ENCODE results near the gene SBF2.

SBF2 gene

DNA sequence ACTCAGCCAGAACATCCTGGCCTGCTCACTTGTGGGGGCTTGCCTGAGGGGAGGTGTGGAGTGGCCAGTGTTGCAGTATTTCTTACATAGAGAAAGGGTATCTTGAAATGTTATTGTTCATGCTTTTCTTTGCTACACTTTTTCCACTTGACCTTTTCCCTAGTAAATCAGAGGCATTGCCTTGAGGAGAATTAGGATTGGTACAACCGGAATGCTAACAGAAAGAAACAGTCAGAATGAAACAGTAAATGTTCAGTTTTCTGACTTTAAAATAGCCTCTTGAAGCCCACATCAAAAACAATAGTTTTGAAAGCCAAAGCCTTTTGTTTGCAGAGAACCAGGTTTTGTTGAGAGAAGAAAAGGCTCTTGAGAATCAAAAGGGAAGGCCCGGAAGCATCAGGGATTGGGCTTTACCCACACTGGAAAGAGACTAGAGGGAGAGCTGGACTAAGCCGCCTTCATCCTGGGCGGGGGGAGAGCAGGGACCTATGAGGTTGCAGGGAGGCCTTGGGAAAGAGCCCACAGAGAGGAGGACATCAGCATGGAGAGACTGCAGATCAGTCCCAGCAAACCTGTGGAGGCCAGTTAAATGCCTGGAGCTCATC lies 23.2 kb upstream of the SBF2 start:
- DNase-seq: peak; percentile 60

DNA sequence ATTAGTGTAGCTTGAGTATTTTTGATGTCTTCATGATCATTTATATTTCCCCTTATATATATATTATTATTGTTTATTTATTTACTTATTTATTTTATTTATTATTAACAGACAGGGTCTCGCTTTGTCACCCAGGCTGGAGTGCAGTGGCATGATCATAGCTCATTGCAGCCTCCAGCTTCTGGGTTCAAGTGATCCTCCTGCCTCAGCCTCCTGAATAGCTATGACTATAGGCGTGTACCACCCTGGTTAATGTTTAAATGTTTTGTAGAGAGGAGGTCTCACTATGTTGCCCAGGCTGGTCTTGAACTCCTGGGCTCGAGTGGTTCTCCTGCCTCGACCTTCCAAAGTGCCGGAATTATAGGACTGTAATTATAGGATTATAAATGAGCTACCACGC lies 21.1 kb upstream of the SBF2 start:
- no peak for DNase-seq

DNA sequence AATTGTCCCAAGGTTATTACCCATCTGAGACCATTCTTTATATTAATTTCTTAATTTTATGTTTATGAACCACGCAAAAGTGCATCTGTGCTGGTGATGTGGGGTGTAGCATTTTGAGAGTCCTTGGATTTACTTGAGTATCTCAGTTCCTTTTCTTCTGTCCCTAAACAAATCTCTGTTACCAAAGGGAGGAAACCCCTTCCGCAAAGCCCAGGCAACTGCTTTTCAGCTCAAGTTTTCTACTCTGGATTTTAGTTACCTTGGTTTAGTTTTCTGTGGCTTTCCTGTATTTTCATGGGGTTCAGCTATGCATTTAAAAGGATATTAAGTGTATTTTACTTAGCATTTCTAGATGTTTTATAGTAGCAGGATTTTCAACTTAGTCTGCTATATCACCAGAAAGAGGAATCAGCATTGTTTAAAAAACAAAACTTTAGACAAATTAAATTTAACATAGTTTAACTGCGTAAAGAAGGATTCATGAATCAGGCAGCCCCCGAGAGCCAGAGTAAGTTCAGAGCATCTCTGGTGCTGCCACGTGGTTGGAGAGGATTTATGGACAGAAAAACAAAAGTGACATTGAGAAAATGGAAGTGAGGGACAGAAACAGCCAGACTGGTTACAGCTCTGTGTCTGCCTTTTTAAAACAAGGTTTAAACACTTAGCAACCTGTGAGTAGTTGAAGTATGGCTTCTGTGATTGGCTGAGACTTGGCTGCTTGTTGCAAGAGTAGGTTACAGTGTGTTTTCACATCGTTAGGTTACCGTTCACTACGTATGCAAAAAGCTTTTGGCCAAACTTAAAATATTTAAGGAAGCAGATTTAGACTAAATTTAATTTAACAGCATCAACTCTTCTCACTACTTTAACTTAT lies 20.4 kb upstream of the SBF2 start:
- DNase-seq: peak; percentile 87

DNA sequence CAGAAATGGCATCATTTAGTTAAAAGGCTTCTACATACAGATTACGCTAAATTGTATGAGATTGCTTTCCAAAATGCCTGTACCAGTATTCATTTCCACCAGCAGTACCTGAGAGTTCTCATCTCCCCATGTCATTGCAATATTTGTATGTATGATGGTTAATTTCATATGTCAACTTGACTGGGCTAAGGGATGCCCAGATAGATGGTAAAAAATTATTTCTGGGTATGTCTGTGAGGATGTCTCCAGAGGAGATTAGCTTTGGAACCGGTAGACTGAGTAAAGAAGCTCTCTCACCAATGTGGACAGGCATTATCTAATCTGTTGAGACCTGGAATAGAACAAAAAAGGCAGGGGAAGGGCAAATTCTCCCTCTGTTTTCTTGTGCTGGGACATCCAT lies 17.8 kb upstream of the SBF2 start:
- no peak for DNase-seq

DNA sequence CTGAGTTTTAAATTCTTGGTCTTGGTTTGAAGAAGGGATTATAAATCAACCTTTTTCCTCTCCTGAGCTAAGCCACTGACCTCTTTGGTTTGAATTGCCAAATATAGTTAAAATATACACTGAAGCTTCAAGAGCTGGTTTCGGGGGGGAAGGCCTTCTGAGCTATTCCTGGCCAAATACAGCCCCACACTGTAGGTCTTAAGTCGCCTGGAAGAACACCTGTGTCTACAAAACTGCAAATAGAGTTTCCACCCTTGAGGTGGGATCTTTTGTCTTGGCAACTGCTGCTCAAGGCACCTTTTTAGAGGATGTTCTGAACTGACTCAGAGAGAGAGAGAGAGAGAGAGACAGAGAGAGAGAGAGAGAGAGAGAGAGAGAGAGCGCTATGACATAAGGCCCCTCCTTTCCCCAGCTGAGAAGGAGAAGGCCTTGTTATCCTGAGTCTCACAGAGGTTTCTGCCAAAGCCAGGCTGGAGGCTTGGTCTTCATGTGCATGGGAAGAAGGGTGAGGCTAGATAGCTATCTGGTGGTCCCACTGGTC lies 16.4 kb upstream of the SBF2 start:
- no peak for DNase-seq

DNA sequence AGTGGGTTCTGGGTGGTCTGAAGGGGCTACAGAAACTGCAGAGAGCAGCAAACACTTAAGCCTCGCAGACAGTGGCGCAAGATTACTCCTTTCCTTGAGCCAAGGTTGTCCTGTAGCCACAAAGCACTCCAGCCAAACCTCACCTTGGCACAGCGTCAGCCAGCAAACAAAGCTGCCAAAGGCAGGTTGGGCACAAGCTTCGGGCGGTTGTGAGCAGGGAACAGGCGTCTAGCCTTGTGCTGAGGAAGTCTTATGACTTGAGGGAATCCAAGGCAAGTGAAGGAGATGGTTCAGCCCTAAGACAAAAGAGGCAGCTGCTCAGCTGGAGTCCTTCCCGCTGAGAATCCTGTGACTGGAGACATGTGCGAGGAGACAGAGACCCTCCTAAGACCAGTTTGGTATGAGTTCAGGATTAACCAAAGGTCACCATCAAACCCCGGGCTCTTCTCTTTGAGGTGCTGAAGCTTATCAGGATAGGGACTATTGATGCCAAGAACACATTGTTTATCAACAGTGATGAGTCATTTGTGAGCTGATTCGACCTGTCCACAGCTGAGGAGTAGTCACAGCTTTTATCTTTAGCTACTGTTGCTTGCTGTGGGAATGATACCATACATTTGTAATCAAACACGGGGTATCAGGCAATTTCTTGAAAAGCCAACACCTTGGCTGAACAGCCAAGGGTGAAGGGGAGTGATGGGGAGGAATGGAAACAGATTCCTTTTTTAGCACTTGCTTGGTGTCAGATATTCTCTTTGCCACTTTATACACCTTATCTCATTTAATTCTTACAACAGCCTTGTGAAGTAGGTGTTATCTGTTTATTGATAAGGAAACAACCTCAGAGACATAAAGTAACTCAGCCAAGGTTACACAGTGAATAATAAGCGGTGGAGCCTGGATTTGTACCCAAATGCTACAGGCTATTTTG lies 15.4 kb upstream of the SBF2 start:
- peak; percentile 33 for DNase-seq

DNA sequence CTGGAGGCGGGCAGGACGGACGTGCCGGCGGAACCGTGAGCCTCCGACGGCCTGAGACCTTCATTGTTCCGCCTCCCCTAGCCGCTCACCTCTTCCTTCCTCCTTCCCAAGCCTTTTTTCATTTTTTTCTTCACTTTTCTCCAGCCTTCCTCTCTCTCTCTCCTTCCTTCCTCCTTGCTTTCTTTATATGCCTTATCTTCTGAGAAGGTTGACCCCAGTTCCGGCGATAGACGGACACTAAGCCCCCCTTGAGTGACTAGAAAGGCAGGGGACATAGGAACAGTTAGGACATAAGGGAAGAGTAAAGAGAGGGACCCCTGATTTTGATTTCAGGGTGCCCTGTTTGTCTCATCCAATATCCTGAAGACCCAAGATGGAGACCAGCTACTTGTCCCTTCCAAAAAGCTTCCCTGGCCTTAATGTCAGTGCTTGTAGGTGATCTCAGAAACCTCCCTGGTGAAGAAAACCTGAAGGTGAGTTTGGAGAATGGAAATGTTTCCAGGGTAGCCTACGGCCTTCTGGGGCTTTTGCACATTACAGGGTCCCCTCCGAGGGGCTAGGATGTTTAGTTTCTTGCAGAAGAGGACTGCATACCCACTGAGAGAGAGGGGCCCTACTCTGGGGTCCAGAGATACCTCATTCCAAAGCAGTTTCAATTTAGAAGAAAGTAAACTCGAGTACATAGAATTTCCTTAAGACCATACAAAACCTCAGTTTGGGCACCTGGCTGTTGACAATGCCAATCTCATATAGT lies 14.4 kb upstream of the SBF2 start:
- DNase-seq: no peak

DNA sequence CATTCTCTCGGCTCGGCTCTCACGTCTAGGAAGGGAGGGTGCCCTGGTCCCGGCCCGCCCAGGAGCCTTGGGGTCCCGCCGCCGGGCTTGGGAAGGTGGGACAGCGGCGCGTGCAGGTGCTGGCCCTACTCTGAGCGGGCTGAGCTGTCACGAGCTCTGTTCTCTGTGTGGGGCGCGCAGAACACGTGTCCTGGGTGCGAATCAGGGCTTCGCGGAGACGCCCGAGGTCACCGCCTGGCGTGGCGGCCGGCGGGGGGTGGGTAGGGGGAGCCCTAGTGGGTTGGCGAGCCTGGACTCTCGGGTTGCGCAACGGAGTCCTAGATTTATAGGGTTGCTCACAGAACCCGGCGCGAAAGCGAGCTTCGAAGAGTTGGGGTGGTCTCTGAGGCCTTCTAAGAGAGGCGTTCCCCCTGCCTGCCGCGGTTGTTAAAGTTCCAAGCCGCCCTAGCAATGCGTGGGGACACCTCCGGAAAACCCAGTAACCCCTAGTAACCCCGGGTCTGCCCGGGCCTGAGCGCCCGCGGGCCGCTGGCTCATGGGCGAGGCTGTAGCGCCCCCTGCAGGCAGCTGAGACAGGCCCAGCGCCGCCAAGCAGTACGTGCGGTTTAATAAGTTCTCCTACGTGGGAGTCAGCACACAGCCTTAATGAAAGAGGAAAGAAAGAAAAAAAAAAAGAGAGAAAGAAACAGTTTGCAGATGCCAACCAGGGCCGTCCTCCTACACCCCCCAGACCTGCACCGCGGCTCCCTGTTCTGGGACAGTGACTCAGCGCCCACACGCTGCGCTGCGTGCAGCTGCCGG lies 13.6 kb upstream of the SBF2 start:
- DNase-seq: peak; percentile 90

DNA sequence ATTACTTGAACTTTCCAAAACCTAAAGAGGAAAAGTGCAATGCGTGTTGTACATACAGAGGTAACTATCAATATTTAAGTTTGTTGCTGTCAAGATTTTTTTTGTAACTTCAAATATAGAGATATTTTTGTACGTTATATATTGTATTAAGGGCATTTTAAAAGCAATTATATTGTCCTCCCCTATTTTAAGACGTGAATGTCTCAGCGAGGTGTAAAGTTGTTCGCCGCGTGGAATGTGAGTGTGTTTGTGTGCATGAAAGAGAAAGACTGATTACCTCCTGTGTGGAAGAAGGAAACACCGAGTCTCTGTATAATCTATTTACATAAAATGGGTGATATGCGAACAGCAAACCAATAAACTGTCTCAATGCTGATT lies 13.0 kb upstream of the SBF2 start:
- no peak for DNase-seq

DNA sequence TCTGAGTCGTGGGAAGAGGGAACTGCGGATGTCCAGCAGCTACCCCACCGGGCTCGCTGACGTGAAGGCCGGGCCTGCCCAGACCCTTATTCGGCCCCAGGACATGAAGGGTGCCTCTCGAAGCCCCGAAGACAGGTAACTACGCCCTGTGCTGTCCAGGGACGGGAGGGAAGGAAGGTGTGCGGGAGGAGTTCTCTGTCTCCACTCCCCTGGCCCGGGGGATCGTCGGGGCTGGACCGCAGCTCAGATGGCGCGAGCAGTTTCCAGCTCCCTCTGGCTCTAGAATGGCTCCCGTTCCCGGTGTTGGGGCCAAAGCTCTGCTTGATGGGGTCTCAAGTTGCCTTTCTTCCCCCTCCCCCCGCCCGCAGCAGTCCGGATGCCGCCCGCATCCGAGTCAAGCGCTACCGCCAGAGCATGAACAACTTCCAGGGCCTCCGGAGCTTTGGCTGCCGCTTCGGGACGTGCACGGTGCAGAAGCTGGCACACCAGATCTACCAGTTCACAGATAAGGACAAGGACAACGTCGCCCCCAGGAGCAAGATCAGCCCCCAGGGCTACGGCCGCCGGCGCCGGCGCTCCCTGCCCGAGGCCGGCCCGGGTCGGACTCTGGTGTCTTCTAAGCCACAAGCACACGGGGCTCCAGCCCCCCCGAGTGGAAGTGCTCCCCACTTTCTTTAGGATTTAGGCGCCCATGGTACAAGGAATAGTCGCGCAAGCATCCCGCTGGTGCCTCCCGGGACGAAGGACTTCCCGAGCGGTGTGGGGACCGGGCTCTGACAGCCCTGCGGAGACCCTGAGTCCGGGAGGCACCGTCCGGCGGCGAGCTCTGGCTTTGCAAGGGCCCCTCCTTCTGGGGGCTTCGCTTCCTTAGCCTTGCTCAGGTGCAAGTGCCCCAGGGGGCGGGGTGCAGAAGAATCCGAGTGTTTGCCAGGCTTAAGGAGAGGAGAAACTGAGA lies 12.2 kb upstream of the SBF2 start:
- DNase-seq: no peak

DNA sequence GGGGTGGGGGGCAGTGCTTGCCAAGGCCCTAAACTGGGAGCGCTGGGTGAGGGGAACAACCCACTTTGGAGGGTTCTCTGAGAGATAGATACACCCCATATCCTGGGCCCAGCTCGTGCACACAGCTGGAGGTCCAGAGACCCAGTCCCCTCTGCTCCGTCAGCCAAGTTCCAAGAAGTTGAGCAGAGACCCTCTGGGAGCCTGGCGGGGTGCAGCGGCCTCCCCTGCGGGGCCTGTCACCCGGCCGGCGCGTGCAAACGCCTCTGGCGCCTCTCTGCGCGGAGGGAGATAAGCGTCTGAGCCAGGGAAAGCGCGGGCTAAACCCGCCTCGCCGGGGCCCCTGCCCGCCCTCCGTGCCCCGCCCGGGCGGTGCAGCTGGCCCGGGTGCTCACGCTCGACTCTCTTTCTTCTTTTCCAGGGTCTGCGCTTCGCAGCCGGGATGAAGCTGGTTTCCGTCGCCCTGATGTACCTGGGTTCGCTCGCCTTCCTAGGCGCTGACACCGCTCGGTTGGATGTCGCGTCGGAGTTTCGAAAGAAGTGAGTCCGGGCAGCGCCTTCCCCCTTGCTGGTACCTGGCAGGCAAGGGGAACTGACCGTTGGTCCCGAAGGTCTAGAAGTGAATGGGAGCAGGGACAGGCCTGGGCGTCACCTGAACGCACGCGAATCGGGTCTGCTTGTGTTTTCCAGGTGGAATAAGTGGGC lies 11.4 kb upstream of the SBF2 start:
- peak; percentile 33 for DNase-seq

DNA sequence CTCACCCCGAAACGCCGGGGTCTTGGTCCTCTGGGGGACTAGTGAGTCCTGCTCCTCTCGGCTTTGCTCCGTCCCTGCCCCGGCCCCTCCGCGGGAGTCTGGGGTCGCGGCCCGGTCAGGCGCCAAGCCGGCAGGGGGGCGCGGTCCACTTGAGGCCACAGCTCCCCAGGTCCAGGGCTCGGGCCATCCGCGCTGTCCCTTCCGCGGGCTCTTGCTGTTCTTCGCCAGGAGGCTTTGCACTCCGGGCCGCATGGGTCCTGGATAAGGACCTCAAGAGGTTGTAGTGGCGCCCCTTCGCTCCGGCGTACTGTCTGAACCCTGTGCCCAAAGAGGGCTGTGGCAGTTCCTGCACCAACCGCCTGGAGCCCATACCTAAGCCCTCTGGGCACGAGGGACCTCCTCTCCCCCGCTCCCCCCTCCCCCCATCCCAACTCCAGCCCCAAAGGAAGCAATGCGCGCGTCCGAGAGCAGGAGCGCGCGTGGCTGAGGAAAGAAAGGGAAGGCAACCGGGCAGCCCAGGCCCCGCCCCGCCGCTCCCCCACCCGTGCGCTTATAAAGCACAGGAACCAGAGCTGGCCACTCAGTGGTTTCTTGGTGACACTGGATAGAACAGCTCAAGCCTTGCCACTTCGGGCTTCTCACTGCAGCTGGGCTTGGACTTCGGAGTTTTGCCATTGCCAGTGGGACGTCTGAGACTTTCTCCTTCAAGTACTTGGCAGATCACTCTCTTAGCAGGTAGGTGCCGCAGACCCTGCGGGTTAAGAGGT lies 10.7 kb upstream of the SBF2 start, which contains the start of gene ADM:
TSS of gene ADM (plus strand) at position 579 of the 767 bp plus-strand sequence. CDS start 628 bp downstream, outside the sequence.
- DNase-seq: peak; percentile 93

DNA sequence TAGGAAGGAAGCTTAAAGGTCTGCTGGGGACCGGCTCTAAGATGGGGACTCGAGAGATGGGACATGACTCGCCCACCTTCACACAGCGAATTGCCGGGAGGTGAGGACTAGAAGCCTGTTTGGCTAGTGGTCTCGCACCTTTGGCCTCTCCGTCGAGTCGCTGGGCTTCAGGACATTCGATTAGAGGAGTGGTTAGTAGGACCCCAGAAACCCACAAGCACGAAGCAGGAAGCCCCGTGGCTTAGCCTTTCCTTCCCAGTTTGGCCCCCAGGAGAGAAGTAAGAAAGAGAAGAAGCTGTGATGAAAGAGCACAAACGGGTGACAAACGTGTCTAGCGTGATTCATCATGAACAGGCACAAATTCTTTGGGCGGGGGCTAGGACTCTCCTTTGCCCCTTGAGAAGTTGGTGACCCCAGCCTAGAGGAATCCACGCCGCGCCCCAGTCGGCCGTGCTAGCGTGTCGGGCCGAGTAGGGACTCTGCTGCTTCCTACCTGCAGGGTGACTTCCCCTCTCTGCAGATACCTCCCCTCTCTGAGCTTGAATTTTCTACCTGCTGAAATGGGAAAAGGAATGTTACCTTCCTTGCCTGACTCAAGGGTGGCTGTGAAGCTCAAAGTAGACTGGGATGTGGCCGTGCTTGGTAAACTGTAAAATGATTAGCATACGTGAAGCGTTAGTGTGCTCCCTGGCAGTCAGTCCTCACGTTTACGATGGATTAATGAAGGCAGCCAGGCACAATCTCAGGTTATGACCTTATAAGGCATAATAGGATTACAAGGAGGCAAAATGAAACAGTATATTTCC lies 9.7 kb upstream of the SBF2 start:
- peak; percentile 35 for DNase-seq

DNA sequence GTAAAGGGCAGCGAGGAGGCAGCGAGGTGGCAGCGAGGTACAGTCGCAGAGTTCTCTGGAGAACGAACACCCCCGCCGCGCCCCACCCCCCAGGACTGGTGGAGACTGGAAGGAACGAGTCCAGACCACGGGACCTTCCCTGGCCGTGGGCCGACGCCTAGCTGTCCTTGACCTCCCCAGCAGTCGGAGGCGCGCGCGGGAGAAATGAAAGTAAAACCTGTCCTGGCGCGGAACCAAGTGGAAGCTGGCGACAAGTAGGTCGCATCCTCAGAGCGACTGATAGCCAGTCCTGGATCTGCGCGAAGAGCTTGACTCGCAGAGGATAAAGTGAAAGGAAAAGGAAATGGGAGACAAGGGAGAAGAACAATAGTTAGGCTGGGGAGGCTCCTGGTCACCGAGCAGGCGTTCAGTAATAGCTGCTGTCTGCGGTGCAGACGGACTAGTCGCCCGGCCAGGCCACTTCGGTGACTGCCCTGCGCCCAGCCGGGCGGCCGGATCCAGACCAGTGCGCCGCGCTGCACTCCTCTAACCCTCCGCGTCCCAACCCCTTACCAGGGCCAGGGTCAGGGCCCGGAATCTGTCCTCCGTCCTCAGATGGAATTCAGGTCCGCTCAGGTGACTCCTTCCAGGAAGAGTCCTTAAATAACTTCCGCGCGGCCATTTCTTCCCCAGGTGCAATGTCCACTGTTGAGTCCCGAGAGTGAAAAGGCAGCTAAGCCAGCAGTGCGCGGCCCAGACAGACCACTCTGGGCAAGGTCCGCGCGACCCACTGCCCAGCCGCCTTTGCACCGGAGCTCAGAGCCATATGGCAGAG lies 8.9 kb upstream of the SBF2 start:
- DNase-seq: peak; percentile 77

DNA sequence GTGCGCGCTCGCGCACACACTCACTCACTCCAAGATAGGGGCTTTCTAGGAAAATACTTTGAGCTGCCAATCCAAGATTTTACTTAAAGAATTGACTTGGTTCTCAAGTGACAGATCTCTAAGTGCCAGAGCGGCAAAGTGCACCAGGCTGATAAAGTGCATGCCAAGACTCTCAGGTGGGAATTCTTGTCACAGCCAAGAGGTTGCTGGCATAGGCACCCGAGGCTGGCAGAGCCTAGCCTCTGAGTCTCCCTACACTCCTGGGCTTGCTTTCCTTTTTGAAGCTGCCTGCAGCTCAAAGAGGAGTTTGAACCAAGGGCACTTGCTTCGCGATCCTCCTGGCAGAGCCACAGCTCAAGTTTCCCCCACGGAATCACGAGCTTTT lies 8.3 kb upstream of the SBF2 start:
- DNase-seq: peak; percentile 50

DNA sequence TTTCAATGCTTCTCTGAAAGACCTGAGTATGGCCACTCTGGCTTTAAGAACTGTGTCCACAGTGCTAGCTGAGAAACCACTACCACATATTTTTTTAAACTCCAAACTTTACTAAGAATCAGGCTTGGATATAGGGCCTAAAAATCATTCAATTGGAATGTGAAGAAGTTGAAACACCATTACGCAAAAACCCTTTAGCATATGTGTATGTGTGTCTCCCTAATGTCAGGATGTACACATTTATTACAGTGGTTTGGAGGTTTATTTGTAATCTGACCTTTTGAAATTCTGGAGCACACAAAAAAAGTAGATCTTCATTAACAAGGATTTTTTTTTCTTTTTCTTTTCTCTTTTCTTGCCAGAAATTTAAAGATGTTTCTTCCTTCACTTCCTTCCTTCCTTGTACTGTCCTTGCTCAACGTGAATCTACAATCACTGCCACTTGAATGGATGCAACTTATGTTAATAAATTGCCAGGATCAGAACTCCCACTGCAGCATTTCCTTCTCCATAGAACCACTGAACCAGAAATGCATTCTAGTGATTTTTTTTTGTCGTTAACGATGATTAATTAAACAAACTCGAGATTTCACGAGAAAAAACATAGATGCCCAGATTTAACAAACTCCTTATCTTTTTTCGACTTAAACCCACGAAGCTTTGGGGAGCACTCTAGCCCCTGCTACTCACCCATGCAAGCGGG lies 7.8 kb upstream of the SBF2 start:
- no peak for DNase-seq
